PFSK-1 (cell line): Measurements from ENCODE around the gene RNF130.

Source experiments
- POLR2AphosphoS5 ChIP-seq: IDR thresholded peaks from 2 replicates; pipeline ENCODE4 v1.6.1; 2012; ENCODE audit warnings: low read depth, mild to moderate bottlenecking, control low read depth, low read length, moderate library complexity
- REST ChIP-seq, 2 experiments: IDR thresholded peaks; 2 replicates each; pipeline versions ENCODE4 v1.6.1 to v1.8.0; 2011 to 2012; ENCODE audit warnings: low read depth in 2 of 2, low read length in 2 of 2, control low read depth in 1 of 2, inconsistent platforms in 1 of 2, mild to moderate bottlenecking in 1 of 2, moderate library complexity in 1 of 2; ENCODE audit not compliant: insufficient read depth in 1 of 2
- SIN3A ChIP-seq: IDR thresholded peaks from 2 replicates; pipeline ENCODE4 v1.6.1; 2012; ENCODE audit warnings: mild to moderate bottlenecking, low read length, moderate library complexity, borderline replicate concordance; ENCODE audit not compliant: insufficient read depth
- TAF1 ChIP-seq: IDR thresholded peaks from 2 replicates; pipeline ENCODE4 v1.6.1; 2012; ENCODE audit warnings: low read length, control low read depth, borderline replicate concordance; ENCODE audit not compliant: insufficient read depth

DNA sequence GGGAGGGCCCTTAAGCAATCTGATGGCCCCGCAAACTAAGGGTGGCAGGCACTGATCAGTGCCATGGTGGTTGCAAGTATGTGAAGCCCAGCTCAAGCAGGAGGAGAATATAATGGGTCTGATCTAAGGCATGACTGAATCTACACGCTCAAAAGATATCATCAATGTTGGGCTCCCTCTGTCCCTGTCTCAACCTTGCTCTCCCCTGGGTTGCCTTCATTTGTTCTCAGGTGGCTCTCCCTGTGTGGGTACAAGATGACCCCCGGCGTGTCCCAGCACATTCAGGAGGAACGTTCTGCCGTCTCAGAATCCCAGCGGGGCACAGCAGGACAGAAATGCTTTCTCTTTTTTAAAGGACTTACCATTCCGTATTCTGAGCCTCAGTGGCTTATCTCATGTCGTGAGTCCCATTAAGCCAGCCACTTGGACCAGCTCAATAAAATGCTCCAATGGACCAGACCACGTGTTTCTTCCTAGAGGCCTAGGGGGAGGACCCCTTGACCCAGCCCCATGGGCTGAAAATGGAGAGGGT, 12.0 kb upstream of the RNF130 start:
- no peak for TF ChIP-seq POLR2AphosphoS5
- no peak for TF ChIP-seq REST (IDR thresholded peaks at IDR 0.05; ENCODE audit: insufficient read depth in 1 of 2, low read depth in 2 of 2, low read length in 2 of 2)
- no peak for TF ChIP-seq TAF1
- no peak for TF ChIP-seq SIN3A
